Calu3 (cell line): ENCODE results near the gene CACNA2D3. TPM values are rescaled to one million over a fixed set of nuclear protein-coding genes. Genes with fewer than 3 reads are reported as not detected.

ENCODE experiments used
- BruUV-seq: library from RNA; stranded (reverse); fragments of 400-500 nt; replicated peaks from 2 replicates; lab custom pipeline; 2021; lab: Mats Ljungman, UMichigan
- CTCF ChIA-PET: fragments of 300-600 bp; sonication (Branson Sonifier 250); formaldehyde crosslinking; loops from one replicate; lab custom pipeline; 2022; ENCODE audit warnings: antibody characterized with exemption; lab: Charles Lee
- DNase-seq: peaks from one replicate; pipeline ENCODE4 v3.0.0; 2022
- H3K27ac Mint-ChIP-seq: one replicate; pipeline ENCODE4 v1.8.0; 2022; ENCODE audit warnings: mixed read lengths; ENCODE audit not compliant: unreplicated experiment
- H3K27me3 Mint-ChIP-seq: one replicate; pipeline ENCODE4 v1.8.0; 2022; ENCODE audit warnings: mixed read lengths; ENCODE audit not compliant: unreplicated experiment
- H3K36me3 Mint-ChIP-seq: one replicate; pipeline ENCODE4 v1.8.0; 2022; ENCODE audit warnings: mild to moderate bottlenecking, moderate library complexity, mixed read lengths; ENCODE audit not compliant: insufficient read depth, unreplicated experiment
- H3K4me1 Mint-ChIP-seq: one replicate; pipeline ENCODE4 v1.8.0; 2022; ENCODE audit warnings: mild to moderate bottlenecking, low read depth, mixed read lengths; ENCODE audit not compliant: unreplicated experiment
- H3K4me3 Mint-ChIP-seq: one replicate; pipeline ENCODE4 v1.8.0; 2022; ENCODE audit warnings: mild to moderate bottlenecking, low read depth, moderate library complexity, mixed read lengths; ENCODE audit not compliant: unreplicated experiment
- H3K9me3 Mint-ChIP-seq: one replicate; pipeline ENCODE4 v1.8.0; 2022; ENCODE audit warnings: low read depth, mixed read lengths; ENCODE audit not compliant: unreplicated experiment
- intact Hi-C: fragments of 100-400 bp; cut with micrococcal nuclease; formaldehyde crosslinking; loops from one replicate; pipeline ENCODE4 v1.10.0; 2022; ENCODE audit not compliant: unreplicated experiment
- total RNA-seq: library from RNA; stranded (reverse); gene quantifications from 2 replicates; pipeline ENCODE4 v1.2.3, GENCODE V29; 2022
- TF ChIP-seq, protein P1 (sequence below): fragments of 200-600 bp; IDR thresholded peaks from one replicate; pipeline ENCODE4 v1.8.0; 2022; ENCODE audit warnings: antibody characterized with exemption; ENCODE audit not compliant: unreplicated experiment

CACNA2D3 gene
- total RNA-seq, 1 experiment from 2014 or later: not detected

DNA sequence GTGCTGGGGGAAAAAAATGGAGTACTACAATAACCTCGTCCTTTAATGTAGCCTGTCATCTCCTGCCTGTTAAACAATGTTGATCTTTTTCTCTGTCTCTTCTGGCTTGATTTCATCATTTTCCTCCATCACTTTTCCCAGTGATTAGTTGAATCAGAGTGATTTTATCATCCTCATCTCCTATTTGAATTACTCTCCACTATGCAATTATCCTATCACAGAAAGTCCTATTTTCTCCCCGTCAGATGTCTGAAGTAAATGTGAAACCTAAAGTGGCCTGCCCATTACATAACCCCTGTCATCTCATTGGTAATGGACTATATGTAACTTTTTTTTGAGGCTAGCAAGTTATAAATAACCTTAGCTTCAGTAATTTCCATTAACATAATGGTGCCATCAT lies 201.8 kb downstream of the CACNA2D3 start:
- intact Hi-C loops: no loop called here
- no peaks in the 10 kb centered on the region for H3K9me3 Mint-ChIP-seq
- no peaks in the 10 kb centered on the region for H3K27me3 Mint-ChIP-seq
- H3K36me3 Mint-ChIP-seq: peaks cover 7% of the 10 kb centered on the region
- TF ChIP-seq, protein P1, sequence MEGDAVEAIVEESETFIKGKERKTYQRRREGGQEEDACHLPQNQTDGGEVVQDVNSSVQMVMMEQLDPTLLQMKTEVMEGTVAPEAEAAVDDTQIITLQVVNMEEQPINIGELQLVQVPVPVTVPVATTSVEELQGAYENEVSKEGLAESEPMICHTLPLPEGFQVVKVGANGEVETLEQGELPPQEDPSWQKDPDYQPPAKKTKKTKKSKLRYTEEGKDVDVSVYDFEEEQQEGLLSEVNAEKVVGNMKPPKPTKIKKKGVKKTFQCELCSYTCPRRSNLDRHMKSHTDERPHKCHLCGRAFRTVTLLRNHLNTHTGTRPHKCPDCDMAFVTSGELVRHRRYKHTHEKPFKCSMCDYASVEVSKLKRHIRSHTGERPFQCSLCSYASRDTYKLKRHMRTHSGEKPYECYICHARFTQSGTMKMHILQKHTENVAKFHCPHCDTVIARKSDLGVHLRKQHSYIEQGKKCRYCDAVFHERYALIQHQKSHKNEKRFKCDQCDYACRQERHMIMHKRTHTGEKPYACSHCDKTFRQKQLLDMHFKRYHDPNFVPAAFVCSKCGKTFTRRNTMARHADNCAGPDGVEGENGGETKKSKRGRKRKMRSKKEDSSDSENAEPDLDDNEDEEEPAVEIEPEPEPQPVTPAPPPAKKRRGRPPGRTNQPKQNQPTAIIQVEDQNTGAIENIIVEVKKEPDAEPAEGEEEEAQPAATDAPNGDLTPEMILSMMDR: no peak
- no TSS peak for BruUV-seq
- peaks cover 28% of the 10 kb centered on the region for H3K4me1 Mint-ChIP-seq
- no peak overlapping the region for H3K27ac Mint-ChIP-seq
- no peak for DNase-seq
- no peak overlapping the region for H3K4me3 Mint-ChIP-seq
- CTCF ChIA-PET: no interaction called here

DNA sequence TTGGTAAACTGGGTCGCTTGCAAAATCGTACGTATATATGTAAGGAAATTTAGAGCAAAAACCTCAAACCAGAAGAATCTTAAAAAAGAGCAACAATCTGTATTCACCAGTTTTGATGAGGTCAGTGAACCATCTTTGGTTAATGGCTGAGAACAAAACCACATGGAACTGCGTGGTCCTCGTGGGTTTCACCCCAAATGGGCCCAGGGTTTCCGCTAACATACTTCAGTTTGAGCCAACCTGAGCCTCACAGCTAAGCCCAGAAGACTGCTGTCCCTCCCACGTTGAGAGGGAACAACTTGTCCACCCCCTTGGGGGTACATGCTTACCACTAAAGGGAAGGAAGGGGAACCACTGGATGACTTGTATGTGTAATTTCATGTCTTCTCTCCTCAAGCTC lies 204.6 kb downstream of the CACNA2D3 start:
- Mint-ChIP-seq H3K36me3 (peaks cover 7% of the 10 kb centered on the region), H3K4me1 (peaks cover 21% of the 10 kb centered on the region), H3K9me3 (no peaks in the 10 kb centered on the region), H3K27me3 (peaks cover 7% of the 10 kb centered on the region), H3K4me3 (no peak overlapping the region), H3K27ac (no peak overlapping the region)
- CTCF ChIA-PET: no interaction called here
- no peak for DNase-seq
- TF ChIP-seq, protein P1: no peak
- BruUV-seq: no TSS peak
- intact Hi-C loops: no loop called here

DNA sequence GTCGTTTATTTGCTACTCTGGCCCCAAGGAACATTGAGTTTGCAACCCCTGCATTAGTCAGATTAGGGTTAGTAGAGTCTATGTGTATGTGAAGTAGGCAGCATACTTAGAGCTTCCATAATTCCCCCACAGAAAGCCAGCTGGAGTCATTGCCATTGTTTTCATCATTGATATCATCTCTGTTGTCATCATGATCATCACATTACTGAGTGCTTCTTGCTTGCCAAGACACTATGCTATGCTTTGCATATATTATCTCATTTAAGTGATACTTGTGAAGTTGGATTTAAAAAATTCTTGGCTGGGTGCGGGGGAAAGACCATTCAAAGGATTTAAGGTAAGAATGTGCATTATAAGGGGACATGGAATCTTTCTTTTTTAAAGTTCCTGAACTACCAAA lies 209.0 kb downstream of the CACNA2D3 start:
- Mint-ChIP-seq H3K4me1 (no peaks in the 10 kb centered on the region), H3K9me3 (no peaks in the 10 kb centered on the region), H3K36me3 (no peaks in the 10 kb centered on the region), H3K27ac (no peak overlapping the region), H3K4me3 (no peak overlapping the region), H3K27me3 (peaks cover 22% of the 10 kb centered on the region)
- intact Hi-C loops: no loop called here
- DNase-seq: no peak
- CTCF ChIA-PET: no interaction called here
- no TSS peak for BruUV-seq
- TF ChIP-seq, protein P1: no peak

DNA sequence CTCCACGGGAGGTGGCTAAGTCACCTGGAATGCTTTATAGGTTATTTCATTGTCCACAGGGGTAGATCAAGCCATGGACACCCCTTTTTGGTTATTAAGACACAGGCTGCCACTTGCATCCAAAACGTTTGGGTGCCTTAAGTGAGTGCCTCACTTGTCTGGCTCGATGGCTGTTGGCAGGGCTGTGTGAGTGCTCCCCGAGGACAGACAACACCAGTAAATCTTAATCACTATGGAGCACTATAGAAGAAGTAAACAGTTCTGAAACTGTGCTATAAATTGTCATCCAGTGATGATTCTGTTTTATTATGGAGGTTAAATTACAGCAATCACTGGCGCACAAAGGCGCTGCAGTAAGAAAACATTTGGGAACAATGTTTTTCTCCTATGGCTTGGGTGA lies 215.5 kb downstream of the CACNA2D3 start:
- Mint-ChIP-seq H3K4me1 (no peaks in the 10 kb centered on the region), H3K27ac (no peak overlapping the region), H3K9me3 (no peaks in the 10 kb centered on the region), H3K4me3 (no peak overlapping the region), H3K36me3 (no peaks in the 10 kb centered on the region), H3K27me3 (peaks cover 60% of the 10 kb centered on the region)
- TF ChIP-seq, protein P1: no peak
- intact Hi-C loops: no loop called here
- no TSS peak for BruUV-seq
- CTCF ChIA-PET: no interaction called here
- DNase-seq: no peak
